Smooth muscle cell of trachea (primary cell): ENCODE measurements around the gene MRPL55. TPM values are rescaled to one million over a fixed set of nuclear protein-coding genes. Genes with fewer than 3 reads are reported as not detected.

Source experiments
- total RNA-seq: library from RNA; depleted of rRNA; stranded (reverse); fragments of >200 nt; gene quantifications from 2 replicates; pipeline ENCODE4 v1.2.1, GENCODE V29; 2014

The MRPL55 gene
- total RNA-seq = 50.8 and 60.7 TPM in 2 replicates

GRCh38 chr1:228109073-228109961 is at the start of gene MRPL55:
TSS of gene MRPL55 (minus strand) at chr1:228109299. CDS start at chr1:228108260, 1,039 bp downstream.

GRCh38 chr1:228149406-228150119 is 40.5 kb upstream of the MRPL55 start, which contains the start of gene GJC2:
TSS of gene GJC2 (plus strand) at chr1:228149930. CDS start at chr1:228157759, 7,829 bp downstream.

GRCh38 chr1:228139931-228140723 is 31.0 kb upstream of the MRPL55 start, which contains the start of gene GUK1:
TSS of gene GUK1 (plus strand) at chr1:228140279. CDS start at chr1:228140303, 24 bp downstream.

GRCh38 chr1:228102791-228103620 is 6.1 kb downstream of the MRPL55 start, which contains the start of gene C1orf35:
TSS of gene C1orf35 (minus strand) at chr1:228103325. CDS start at chr1:228103227, 98 bp downstream.

GRCh38 chr1:228082214-228082917 is 26.7 kb downstream of the MRPL55 start, which contains the start of gene ARF1:
TSS of gene ARF1 (plus strand) at chr1:228082708. CDS start at chr1:228097115, 14,407 bp downstream.

Other genes starting within 250 kb of the MRPL55 start
- gene WNT9A, start 161.4 kb downstream of the MRPL55 start, total RNA-seq = 1.7 and 3.5 TPM in 2 replicates
- not detected in 2 replicates for gene WNT3A, start 102.3 kb downstream of the MRPL55 start, total RNA-seq
- 297 and 326 TPM in 2 replicates for gene ARF1, start 26.6 kb downstream of the MRPL55 start, total RNA-seq
- 10.3 and 11.7 TPM in 2 replicates for gene C1orf35, start 6.0 kb downstream of the MRPL55 start, total RNA-seq
- gene GUK1, start 31.0 kb upstream of the MRPL55 start, total RNA-seq = 465 and 500 TPM in 2 replicates
- gene GJC2, start 40.6 kb upstream of the MRPL55 start, total RNA-seq = 14.4 and 14.8 TPM in 2 replicates
- gene IBA57, start 56.5 kb upstream of the MRPL55 start, total RNA-seq = 6.4 and 7.4 TPM in 2 replicates
- gene OBSCN, start 98.7 kb upstream of the MRPL55 start, total RNA-seq = 3.3 and 15.2 TPM in 2 replicates